SK-N-SH treated with all-trans-retinoic acid at 6 μM for 48 hours (cell line): ENCODE measurements around the gene ARID5B.

Experiments
- ATAC-seq: fragments of 200-7000 bp; cut with Tn5 transposase; 3 replicates; pipeline ENCODE4 v1.9.1; 2020; ENCODE audit warnings: mild to moderate bottlenecking, moderate library complexity
- ARNTL ChIP-seq: fragments of 450-650 bp; formaldehyde crosslinking; IDR thresholded peaks from 2 replicates; pipeline ENCODE4 v1.5.0; 2020; ENCODE audit warnings: low read depth, mild to moderate bottlenecking, moderate library complexity, borderline replicate concordance
- BACH2 ChIP-seq: fragments of 250-450 bp; sonication (Bioruptor Pico); IDR thresholded peaks from 2 replicates; pipeline ENCODE4 v1.9.0; 2021; ENCODE audit warnings: mild to moderate bottlenecking, borderline replicate concordance
- ESRRG ChIP-seq: fragments of 250-450 bp; sonication (Bioruptor Pico); IDR thresholded peaks from 2 replicates; pipeline ENCODE4 v1.6.1; 2021; ENCODE audit warnings: mild to moderate bottlenecking
- GLIS3 ChIP-seq: fragments of 250-450 bp; sonication (Bioruptor Pico); IDR thresholded peaks from 2 replicates; pipeline ENCODE4 v1.5.0; 2020; ENCODE audit warnings: mild to moderate bottlenecking, moderate library complexity
- ISL1 ChIP-seq: fragments of 250-450 bp; sonication (Bioruptor Pico); IDR thresholded peaks from 2 replicates; pipeline ENCODE4 v2.1.2; 2022; ENCODE audit warnings: mild to moderate bottlenecking, moderate library complexity
- OSR1 ChIP-seq: fragments of 250-450 bp; sonication (Bioruptor Pico); IDR thresholded peaks from 2 replicates; pipeline ENCODE4 v1.8.0; 2022; ENCODE audit warnings: moderate library complexity, mild to moderate bottlenecking, inconsistent platforms
- PATZ1 ChIP-seq: fragments of 250-450 bp; sonication (Bioruptor Pico); IDR thresholded peaks from 2 replicates; pipeline ENCODE4 v1.8.0; 2020; ENCODE audit warnings: mild to moderate bottlenecking, moderate library complexity, borderline replicate concordance
- POU6F1 ChIP-seq: fragments of 250-450 bp; sonication (Bioruptor Pico); IDR thresholded peaks from 2 replicates; pipeline ENCODE4 v1.8.0; 2021; ENCODE audit warnings: low read depth, mild to moderate bottlenecking, moderate library complexity, borderline replicate concordance
- RARB ChIP-seq: fragments of 250-450 bp; sonication (Bioruptor Pico); IDR thresholded peaks from 2 replicates; pipeline ENCODE4 v1.8.0; 2021; ENCODE audit warnings: mild to moderate bottlenecking, moderate library complexity
- SNAI2 ChIP-seq: fragments of 250-450 bp; sonication (Bioruptor Pico); IDR thresholded peaks from 2 replicates; pipeline ENCODE4 v1.5.0; 2020; ENCODE audit warnings: mild to moderate bottlenecking, moderate library complexity
- TCF4 ChIP-seq: fragments of 250-450 bp; sonication (Bioruptor Pico); IDR thresholded peaks from 2 replicates; pipeline ENCODE4 v1.8.0; 2021; ENCODE audit warnings: mild to moderate bottlenecking, moderate library complexity, borderline replicate concordance
- TOX ChIP-seq: fragments of 250-450 bp; sonication (Bioruptor Pico); IDR thresholded peaks from 2 replicates; pipeline ENCODE4 v1.8.0; 2021; ENCODE audit warnings: mild to moderate bottlenecking, moderate library complexity, borderline replicate concordance
- TSHZ2 ChIP-seq: fragments of 250-450 bp; sonication (Bioruptor Pico); IDR thresholded peaks from 2 replicates; pipeline ENCODE4 v1.5.0; 2020; ENCODE audit warnings: mild to moderate bottlenecking, moderate library complexity
- ZC3H10 ChIP-seq: fragments of 250-450 bp; sonication (Bioruptor Pico); IDR thresholded peaks from 2 replicates; pipeline ENCODE4 v1.5.1; 2021; ENCODE audit warnings: mild to moderate bottlenecking, moderate library complexity
- ZFP3 ChIP-seq: fragments of 250-450 bp; sonication (Bioruptor Pico); IDR thresholded peaks from 2 replicates; pipeline ENCODE4 v1.5.0; 2020; ENCODE audit warnings: mild to moderate bottlenecking, moderate library complexity
- ZNF565 ChIP-seq: fragments of 450-650 bp; formaldehyde crosslinking; conservative IDR thresholded peaks from 2 replicates; pipeline ENCODE4 v1.5.0; 2020; ENCODE audit warnings: low read depth, mild to moderate bottlenecking, moderate library complexity
- ZNF8 ChIP-seq: fragments of 450-650 bp; formaldehyde crosslinking; IDR thresholded peaks from 2 replicates; pipeline ENCODE4 v1.5.0; 2020; ENCODE audit warnings: mild to moderate bottlenecking, moderate library complexity
- TF ChIP-seq, protein P1 (sequence below): fragments of 250-450 bp; sonication (Bioruptor Pico); IDR thresholded peaks from 2 replicates; pipeline ENCODE4 v1.5.1; 2021; ENCODE audit warnings: mild to moderate bottlenecking, moderate library complexity
- TF ChIP-seq, protein P2 (sequence below): fragments of 250-450 bp; sonication (Bioruptor Pico); IDR thresholded peaks from 2 replicates; pipeline ENCODE4 v1.5.1; 2020; ENCODE audit warnings: low read depth, mild to moderate bottlenecking, moderate library complexity

The ARID5B gene

DNA sequence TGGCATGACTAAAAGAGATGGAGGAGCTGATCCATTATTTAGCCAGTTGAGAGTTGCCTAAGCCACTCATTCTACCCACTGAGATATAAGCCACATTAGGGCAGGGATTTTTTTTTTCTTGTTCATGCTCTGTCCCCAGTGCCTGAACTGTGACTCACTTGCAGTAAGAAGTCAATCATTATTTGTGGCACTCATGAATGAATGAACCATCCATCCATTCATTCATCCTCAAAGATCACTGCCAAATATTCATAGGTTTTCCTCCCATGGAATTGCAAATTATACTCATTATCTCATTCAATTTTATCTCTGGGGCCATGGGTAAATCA, 22.8 kb upstream of the ARID5B start:
- TF ChIP-seq TCF4 (no peak), ISL1 (no peak), ZC3H10 (no peak)
- TF ChIP-seq, protein P1, sequence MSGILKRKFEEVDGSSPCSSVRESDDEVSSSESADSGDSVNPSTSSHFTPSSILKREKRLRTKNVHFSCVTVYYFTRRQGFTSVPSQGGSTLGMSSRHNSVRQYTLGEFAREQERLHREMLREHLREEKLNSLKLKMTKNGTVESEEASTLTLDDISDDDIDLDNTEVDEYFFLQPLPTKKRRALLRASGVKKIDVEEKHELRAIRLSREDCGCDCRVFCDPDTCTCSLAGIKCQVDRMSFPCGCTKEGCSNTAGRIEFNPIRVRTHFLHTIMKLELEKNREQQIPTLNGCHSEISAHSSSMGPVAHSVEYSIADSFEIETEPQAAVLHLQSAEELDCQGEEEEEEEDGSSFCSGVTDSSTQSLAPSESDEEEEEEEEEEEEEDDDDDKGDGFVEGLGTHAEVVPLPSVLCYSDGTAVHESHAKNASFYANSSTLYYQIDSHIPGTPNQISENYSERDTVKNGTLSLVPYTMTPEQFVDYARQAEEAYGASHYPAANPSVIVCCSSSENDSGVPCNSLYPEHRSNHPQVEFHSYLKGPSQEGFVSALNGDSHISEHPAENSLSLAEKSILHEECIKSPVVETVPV (CRISPR knock-in tag) = no peak
- no peak for ATAC-seq

GRCh38 chr10:61882621-61883370, 18.7 kb upstream of the ARID5B start:
- ATAC-seq = no peak
- TF ChIP-seq OSR1 (CRISPR knock-in tag) (no peak), ARNTL (CRISPR knock-in tag) (no peak), TSHZ2 (no peak), POU6F1 (CRISPR knock-in tag) (no peak), GLIS3 (CRISPR knock-in tag) (no peak), ZC3H10 (no peak), ISL1 (no peak), SNAI2 (CRISPR knock-in tag) (no peak)

DNA sequence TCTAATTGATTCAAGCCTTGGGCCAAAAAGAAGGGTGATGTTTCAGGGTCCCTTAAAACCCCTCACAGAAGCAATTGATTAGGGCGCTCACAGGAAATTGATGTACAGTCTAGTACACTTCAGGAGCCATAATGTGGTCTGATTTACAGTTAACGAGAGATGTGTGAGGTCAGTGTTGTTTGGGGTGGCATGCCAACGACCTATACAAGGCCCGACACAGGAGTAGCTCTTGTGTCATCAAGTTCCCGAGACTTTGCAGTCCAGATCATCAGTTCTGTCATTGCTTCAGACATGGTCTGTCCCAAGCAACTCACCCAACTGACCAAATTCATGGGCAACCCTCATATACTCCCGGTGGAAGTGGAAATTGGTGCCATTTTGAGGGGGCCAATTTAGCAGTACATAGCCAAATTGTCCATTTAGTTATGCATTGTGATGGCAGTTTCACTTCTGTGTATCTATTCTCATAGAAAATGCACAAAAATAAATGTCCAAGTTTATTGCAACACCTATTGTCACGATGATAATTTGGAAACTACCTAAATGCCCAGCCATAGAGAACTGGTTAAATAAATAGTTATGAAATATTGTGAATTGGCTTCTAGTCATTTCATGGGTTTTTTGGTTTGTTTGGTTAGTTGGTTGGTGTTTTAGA, 18.0 kb upstream of the ARID5B start:
- ATAC-seq = no peak
- TF ChIP-seq TSHZ2 (no peak), TCF4 (no peak), BACH2 (no peak), PATZ1 (no peak), ESRRG (CRISPR knock-in tag) (no peak), ZNF565 (no peak), OSR1 (CRISPR knock-in tag) (no peak), ZNF8 (CRISPR knock-in tag) (no peak), RARB (CRISPR knock-in tag) (no peak), ZC3H10 (no peak), TOX (no peak), POU6F1 (CRISPR knock-in tag) (no peak), ISL1 (no peak), ZFP3 (CRISPR knock-in tag) (no peak)
- TF ChIP-seq, protein P2, sequence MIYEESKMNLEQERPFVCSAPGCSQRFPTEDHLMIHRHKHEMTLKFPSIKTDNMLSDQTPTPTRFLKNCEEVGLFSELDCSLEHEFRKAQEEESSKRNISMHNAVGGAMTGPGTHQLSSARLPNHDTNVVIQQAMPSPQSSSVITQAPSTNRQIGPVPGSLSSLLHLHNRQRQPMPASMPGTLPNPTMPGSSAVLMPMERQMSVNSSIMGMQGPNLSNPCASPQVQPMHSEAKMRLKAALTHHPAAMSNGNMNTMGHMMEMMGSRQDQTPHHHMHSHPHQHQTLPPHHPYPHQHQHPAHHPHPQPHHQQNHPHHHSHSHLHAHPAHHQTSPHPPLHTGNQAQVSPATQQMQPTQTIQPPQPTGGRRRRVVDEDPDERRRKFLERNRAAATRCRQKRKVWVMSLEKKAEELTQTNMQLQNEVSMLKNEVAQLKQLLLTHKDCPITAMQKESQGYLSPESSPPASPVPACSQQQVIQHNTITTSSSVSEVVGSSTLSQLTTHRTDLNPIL (CRISPR knock-in tag) = no peak
- TF ChIP-seq, protein P1 (CRISPR knock-in tag) = no peak
